NCI-H460 (cell line): ENCODE results near the gene PODXL. TPM values are rescaled to one million over a fixed set of nuclear protein-coding genes. Genes with fewer than 3 reads are reported as not detected.
A peak's percentile ranks its signal among the peaks of the same experiment; 100 is the strongest.
"Not testable (repeated sequence)": the region's sequence is repeated elsewhere in the genome, so short reads cannot be mapped to it uniquely, and the experiment has no call there.

Experiments
- DNase-seq: peaks from one replicate; pipeline ENCODE4 v3.0.0-alpha.2; 2016; ENCODE audit warnings: low read depth; ENCODE audit errors: extremely low read depth
- total RNA-seq: library from RNA; depleted of rRNA; stranded (reverse); fragments of >200 nt; shearing (Covaris generic); gene quantifications from 2 replicates; pipeline ENCODE4 v1.2.3, GENCODE V29; 2014

PODXL gene
- total RNA-seq, 1 experiment from 2014 or later, result 3.1 TPM

DNA sequence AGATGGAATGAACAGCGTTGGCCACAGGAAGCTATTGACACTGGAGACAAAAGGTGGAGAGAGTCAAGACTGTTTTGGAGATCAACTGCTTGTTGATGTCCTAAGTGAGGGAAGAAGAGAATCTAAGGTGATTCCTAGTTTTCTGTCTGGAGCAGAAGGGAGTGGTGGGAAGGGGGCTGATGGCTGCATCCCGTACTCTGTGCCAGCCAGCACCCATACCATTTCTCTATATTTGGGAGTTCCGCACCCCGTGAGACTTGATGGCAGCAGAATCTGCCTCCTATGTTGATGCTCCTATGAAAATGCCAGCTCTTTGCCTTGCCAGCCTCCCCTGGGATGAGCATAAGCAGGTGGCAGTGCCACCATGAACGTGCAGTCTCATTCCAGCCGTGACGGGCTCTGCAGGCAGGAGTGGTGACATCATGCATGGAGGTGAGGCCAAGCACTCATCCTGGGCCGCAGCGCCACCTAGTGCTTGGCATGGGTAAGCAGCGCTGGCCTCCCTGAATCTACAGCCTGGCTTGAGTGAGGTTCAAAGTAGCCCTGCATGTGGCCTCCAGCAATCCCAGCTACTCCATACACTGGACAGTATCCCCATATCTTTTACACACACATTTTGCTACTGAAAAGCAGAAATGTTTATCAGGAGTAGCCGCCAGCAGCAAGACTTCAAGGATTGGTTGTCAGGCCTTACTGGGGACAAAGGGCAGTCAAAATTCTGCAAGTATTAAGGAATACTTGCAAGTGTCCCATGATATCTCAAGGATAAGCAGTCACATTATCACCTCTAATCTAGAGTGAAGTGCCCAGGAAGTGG, 43.0 kb downstream of the PODXL start:
- peak; percentile 85 for DNase-seq

DNA sequence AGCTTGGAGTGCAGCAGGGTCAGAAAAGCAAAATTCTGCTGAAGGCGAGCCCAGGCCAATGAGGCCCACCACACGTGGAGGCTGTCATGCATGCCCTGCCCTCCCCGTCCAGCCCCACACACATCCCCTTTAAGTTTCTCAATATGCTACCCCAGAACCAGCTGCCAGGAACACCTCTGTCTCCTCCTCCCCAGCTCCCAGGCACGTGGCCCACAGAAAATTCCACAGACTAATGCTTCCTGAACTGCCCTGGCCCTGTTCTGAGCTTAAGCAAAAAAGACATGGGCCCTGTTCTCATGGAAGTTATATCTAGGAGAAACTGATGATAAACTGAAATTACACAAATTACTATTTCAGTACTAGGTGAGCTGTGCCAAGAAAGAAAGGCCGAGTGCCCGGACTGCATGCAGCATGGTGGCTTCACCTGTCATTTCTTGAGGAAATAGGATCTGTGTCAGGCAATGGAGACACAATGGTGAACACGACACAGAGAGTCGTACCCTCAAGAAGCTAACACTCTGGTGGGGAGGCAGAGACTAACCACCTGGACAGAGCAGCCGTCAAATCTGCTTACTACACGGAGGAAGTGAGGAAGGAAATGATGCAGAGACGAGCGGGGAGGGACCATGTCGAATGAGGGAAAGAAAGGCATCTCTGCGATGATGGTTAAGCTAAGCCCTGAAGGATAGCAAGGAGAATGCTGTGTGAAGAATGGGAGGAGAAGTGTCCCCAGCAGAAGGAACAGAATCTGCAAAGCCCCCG, 44.5 kb downstream of the PODXL start:
- no peak for DNase-seq

DNA sequence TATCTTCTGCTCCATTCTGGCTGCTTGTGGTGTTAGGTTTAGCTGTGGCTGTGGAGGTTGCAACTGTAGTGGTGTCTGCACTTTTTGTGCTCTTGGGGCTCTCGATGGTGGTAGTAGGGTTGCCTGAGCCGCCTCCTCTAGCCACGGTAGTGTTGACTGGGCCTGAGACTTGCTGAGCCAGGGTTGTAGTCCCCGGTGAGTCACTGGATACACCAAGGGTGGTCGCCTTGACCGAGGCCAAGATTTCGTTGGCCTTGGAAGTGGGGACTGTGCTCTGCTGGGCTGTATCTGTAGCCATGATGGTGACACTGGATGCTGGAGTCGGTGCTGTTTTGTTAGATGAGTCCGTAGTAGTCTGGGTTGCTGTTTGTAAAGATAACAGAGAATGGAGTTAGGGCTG, 45.4 kb downstream of the PODXL start:
- DNase-seq, result no peak

DNA sequence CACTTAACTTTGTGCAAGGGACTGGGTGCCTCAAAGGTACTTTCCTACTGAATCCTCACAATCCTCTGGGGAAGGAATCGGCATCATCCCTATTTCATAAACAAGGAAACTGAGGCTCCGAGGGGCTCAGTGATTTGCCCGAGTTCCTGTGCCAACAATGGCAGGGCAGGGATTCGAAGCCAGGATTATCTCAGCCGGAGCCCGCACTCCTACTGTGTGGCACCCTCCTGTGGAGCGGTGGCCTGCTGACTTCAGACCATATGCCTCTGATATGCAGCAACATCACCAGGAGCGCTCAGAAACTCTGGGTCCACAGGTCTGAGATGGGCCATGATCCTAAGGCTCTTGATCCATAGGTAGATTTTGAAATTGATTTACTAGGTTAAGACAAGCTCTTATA, 46.6 kb downstream of the PODXL start:
- no peak for DNase-seq

DNA sequence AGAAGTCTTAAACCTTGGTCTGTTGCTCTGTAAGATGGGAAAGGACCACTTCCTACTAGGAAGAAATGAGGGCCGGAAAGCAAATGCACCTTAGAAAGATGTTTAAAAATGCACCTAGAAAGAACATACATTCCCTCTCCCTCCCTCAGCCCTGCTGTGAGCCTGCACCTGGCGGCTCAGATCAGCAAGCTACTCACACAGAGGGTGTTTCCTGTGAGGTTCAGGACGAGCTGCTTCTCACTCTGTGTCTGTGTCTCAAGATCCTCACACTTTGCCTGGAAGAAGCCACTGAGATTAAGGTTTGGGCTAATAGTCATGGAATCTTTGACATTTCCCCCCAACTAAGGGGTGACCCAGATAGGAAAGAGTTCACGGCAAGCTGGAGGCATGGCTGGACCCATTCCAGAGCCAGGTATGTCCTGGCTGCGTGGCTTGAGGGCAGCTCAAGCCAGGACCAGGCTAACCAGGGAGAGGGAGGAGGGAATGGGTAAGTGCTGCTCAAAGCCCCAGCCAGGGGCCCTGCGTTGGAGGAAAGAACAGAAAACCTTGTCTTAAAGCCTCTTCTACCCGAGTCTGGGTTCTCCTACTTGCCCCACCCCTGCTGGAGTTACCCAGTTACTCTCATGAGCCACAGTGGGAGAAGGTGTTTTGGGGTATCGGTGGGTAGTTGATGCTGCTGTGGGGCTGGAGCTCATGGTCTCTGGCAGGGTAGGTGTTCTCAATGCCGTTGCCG, 47.5 kb downstream of the PODXL start:
- no peak for DNase-seq

DNA sequence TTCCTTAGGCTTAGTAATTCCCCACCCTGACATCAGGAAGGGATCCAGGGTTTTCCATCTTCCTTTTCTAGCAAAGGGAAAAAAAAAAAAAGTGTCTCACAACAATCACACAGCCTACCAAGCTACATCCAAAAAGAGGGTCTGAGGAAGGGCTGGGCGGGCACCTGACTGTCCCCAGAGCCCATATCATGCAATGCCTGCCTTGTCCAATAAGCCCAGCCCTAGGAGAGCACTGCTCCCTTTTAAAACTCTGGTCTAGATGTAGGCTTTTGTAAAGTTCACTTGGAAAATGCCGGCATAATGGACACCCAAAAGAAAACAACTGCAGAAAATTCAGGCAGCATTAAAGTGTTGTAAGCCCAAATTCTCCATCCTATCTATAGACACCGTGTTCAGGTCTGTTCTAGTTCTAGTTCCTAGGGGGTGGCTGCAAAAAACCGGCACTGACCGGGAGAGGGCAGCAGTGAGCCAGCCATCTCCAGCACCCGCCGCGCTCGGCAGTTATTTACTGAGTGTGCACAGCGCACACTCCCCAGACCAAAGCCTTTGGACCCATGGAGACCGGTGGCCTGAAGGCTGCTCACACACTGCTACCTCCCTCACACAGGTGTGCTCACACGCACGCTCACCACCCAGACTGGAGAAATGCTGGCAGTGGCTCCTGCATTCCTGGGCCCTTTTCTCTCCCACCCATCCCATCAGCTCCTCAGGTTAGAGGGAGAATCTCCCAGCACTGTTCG, 48.7 kb downstream of the PODXL start:
- DNase-seq, result peak; percentile 73

DNA sequence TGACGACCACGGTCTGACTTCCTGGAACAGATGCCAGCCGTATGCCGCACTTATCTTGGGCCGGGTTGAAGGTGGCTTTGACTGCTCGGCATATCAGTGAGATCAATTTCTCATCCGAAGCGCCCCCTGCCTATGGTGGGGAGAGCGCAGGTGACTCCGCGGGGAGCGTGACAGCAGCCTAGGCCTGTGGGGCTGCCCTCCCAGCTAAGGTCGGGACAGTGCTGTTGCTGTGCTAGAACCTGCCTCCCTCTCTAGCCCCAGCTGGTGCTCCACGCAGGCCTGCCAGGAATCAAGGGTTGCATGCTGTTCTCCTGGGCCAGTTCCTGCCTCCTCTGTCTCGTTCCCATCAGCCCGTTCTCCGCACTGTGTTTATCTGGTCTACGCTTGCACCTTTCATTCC, 49.8 kb downstream of the PODXL start:
- DNase-seq, result no peak

DNA sequence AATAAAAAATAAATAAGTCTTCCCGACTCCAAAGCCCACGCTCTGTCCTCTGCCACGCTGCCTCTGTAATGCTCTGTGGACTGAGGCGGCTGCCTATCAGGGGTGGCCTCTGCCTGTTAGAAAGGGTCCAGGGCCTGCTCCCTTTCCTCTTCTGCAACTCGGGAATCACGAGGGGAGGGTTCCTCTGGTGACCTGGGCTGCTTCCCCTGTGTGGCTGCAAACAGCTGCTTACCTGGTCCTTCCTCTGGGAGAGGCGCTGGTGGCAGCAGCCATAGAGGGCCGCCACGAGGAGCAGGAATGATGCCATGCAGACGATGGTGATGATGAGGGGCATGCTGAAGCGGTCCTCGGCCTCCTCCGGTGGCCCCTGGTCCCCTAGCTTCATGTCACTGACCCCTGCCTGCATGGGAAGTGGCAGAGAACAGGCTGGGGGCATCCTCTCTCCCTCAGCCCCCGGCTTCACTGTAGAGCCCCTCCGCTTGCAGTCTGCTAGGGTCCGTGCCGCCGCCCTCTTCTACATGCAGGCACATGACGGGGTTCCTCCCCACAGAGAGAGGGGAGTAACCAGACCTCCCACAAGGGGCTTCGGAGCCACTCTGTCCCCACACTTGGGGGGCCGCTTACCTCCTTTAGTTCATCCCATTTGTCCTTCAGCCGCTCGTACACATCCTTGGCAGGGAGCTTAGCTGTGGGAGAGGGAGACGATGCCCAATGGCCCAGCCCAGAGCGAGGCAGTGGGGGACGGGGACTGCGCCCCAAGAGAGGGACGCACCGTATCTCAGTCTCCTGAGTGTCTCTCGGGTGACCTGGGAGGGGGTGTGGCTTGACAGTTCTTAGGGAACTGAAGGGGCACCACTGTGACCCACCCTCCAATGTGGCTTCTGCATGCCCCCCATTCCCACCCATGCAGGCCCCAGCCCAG, 50.5 kb downstream of the PODXL start:
- no peak for DNase-seq

DNA sequence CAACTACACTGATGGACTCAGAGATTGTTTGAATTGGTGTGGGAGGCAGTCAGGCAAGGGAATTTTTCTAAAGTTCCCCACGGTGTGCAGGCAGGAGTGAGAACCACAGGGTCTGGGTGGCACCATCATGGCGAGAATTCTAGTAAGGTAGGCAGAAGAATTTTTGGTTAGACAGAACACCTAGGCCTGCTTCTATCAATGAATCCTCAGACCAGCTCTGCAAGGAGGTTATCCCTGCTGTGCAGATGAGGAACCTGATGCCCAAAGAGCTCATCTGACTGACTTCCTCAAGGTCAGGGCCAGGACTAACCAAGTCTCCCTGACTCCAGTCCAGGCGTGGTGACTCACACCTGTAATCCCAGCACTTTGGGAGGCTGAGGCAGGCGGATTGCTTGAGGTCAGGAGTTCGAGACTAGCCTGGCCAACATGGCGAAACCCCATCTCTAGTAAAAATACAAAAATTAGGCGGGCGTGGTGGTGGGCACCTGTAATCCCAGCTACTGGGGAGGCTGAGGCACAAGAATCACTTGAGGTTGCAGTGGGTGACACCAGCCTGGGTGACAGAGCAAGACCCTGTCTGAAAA, 51.3 kb downstream of the PODXL start:
- DNase-seq, result not testable (repeated sequence)

DNA sequence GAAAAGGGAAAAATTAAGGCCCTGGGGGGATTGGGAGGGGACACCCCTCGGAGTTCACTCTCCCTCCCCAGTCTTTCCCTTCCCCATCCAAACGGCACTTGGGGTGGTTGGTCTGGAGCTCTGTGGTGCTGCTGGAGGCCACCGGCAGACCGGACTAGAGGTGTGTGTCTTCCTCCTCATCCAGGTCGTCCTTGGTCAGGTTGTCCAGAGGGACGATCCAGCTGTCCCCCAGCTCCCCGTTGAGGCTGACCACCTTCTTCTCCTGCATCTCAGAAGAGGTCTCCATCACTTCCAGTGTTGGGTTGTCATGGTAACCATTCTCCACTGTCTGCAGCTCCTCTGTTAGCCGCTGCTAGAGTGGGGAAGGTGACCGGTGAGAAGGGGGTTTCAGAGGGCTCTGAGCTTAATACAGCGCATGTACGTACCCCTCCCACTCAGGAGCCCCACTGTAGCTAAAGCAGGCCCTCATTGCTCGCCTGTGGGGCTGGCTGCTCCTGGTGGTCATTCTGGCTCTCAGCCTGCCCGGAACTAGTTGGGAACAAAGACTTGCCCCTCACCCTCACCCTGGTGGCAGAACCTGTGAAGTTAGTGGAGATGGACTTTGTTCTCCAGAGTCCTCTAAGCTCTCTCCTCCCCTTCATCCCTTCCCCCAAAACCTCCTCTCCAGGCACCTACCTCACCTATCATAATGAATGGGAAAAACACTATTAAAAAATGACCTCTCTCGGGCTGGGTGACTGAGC, 52.1 kb downstream of the PODXL start:
- DNase-seq, result no peak

DNA sequence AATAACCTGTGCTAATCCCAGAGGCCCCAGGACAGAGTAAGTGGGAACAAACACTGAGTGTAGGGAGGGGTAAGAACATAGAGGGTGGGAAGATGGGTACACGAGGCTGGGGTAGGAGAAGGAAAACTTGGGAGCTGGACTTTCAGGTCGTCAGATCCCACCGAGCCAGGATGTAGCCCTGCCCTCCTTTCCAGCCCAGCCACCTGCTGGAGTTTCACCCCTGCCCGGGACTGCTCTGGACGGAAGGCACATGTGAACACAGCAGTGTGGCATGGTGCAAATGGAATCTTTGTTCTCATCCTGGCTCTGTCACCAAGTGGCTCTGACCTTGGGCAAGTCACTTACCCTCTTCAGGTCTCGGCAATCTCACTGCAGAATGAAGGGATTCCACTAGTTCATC, 52.8 kb downstream of the PODXL start:
- DNase-seq, result no peak

DNA sequence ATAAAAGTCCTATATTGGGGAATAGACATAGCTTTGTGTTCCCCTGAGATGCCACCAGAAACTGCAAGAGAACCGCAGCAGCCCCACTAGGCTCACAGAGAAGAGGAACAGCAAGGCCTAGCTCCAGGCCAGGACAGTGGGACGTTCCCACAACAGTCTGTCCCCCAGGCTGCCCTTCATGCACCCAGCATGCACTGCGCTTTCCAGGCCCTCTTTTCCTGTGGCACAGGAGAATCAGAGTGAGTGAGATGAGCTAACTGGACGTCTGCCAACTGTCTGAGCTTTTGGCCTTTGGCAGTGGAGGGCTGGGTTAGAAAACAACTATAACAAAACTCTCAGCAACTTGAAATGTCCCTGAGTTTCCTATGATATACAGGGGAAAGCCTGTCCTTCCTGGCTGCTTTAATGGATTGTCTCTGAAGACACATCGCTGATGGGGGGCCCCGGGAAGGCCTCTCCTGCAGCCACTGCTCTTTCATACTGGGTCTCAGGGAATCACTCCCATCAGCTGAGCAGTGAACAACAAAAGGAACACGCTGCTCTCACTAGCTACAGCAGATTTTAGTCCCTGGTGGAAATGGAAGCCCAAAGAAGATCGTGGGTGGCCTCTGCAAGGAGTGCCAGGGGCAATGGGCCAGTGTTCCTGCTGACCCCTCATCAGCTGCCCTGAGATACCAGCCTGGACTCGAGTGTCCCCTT, 53.5 kb downstream of the PODXL start:
- DNase-seq, result no peak

DNA sequence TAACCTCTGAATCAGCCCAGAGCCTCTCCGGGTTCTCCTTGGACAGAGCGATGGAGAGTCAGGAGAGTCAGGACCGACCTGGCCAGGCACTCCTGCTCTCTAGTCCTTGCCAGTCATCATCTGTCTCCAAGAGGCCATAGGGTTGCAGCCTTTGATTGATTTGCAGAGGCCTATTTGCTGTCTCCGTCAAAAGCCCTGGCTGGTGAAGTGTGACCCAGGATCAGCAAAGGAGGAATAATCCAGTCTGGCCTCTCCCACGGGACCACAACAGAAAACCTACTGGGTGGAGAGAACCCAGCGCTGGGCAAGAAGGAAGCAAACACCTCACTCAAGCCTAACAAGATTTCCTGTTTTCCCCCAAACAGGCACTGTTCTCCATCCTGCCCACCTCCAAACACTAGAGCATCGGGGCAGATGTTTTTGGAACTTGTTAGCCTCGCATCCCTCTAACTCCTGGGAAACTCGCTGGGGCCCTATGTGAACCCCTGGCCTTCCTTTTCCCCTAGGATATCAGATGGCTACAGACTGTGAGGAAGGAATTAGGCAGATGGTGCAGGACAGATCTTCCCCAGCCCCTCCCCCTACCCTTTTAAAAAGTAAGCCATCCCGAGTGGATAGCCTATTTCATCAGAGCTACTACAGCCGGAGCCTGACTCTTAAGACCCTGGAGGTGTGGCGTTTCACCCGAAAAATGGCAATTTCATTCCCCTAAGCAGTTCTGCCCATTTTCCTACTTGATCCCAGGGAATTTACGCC, 54.3 kb downstream of the PODXL start:
- no peak for DNase-seq

DNA sequence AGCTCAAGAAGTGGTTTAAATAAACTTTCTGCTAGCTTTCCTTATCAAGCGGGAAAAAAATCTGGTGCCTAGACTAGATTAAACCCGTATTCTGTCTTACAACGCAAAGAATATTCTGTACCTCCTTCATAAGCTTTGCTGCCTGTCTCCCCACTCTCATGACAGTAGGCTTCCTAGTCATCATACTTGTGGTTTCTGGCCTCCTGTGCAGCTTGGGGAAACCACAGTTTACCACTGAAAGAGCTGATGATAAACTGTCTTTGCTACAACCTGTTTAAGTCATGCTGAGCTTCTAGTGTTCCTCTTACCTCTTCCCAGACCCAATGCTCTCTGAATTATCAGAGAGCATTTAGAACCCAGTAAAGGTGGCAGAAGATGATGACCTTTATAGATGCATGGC, 55.0 kb downstream of the PODXL start:
- DNase-seq, result no peak

DNA sequence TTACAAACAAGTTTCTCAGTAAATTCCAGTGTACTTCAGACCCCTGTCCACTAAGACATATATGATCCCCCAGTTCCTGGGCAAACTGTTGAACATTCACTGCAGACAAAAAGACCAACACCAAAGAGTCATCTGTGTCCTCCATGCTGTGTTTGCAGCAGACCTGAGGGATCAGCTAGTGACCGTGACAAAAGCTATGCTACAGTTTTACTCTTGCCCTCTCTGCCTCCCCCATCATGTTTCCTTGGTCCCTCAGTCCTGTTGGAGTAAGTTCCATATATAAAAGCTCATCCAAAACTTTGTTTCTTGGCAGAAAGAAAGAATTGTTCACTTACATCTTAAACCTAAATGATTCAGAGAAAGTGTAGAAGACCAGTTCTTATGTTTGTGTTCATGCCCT, 56.1 kb downstream of the PODXL start:
- no peak for DNase-seq

DNA sequence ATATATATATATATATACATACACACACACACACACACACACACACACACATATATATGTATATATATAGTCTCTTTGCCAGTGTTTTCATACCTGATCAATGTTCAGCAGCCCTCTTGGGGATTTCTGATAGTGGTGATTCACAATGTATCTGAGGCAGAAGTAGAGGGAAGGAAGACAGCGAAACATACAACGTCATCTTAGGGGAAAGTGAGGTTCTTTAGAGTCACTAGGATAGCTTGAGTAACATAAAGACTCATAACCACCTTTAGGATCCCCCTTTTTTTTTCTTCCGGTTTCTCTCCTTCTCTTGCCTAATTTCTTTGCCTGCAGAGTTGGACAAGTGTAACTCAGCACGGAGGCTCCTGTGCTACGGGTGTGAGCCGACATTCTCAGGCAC, 56.6 kb downstream of the PODXL start:
- DNase-seq, result no peak

DNA sequence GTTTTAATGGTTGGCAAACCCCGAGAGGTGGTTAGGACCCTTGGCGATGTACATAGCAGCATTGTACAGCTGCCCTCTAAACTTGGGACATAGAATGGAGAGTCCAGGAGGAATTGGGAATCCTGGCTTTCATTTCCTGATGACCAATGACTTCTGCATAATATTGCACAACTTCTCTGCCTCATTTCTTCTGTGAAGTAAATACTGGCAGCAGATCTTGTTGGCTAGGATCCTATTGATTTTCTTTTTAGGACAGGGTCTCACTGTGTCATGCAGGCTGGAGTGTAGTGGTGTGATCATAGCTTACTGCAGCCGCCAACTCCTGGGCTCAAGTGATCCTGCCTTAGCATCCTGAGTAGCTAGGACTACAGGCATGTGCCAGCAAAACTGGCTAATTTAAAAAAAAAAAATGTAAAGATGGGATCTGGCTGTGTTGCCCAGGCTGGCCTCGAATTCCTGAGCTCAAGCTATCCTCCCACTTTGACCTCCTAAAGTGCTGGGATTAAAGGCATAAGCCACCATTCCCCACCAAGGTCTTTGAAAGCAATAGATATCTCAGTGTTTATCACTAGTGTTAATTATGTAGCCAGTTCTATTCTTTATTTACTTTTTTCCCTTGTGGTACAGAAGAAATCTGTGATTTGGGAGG, 58.1 kb downstream of the PODXL start:
- DNase-seq, result no peak
